ENCODE measurements around the gene AGAP1. TPM values are rescaled to one million over a fixed set of nuclear protein-coding genes. Genes with fewer than 3 reads are reported as not detected.

AGAP1 gene
- total RNA-seq, 1 donor from 2014 or later = 54.7 TPM

DNA sequence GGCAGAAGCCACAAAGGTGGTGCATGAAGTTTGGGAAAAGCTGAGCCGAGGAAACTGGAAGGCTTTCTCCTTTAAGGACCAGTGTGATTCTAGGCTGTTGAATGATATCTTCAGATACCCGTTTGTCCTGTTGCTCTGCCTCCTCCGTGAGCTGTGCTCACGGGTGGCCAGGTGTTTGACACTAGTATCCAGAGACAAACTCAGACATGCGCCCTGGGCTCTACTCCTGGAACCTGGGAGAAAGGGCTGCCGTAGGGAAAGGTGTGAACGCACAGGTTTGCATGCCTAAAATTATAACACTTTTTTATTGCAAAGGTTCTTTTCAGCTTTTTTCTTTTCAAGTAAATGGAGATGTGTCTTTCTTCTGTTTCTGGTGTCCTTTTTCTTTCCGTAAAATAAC, 81.6 kb downstream of the AGAP1 start:
- Mint-ChIP-seq H3K36me3 (ENCODE audit: low read depth) (no peaks in the 10 kb centered on the region), H3K27ac (ENCODE audit: unreplicated experiment) (no peak overlapping the region), H3K27me3 (ENCODE audit: low read depth) (no peaks in the 10 kb centered on the region), H3K4me3 (no peak overlapping the region), H3K9me3 (no peaks in the 10 kb centered on the region), H3K4me1 (peaks cover 58% of the 10 kb centered on the region)
- TF ChIP-seq, protein P1, sequence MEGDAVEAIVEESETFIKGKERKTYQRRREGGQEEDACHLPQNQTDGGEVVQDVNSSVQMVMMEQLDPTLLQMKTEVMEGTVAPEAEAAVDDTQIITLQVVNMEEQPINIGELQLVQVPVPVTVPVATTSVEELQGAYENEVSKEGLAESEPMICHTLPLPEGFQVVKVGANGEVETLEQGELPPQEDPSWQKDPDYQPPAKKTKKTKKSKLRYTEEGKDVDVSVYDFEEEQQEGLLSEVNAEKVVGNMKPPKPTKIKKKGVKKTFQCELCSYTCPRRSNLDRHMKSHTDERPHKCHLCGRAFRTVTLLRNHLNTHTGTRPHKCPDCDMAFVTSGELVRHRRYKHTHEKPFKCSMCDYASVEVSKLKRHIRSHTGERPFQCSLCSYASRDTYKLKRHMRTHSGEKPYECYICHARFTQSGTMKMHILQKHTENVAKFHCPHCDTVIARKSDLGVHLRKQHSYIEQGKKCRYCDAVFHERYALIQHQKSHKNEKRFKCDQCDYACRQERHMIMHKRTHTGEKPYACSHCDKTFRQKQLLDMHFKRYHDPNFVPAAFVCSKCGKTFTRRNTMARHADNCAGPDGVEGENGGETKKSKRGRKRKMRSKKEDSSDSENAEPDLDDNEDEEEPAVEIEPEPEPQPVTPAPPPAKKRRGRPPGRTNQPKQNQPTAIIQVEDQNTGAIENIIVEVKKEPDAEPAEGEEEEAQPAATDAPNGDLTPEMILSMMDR (conservative IDR thresholded peaks at IDR 0.05) = no peak
- DNase-seq (ENCODE audit: low read depth, low spot score) = no peak

GRCh38 chr2:235575904-235576303, 82.1 kb downstream of the AGAP1 start:
- Mint-ChIP-seq H3K4me1 (peaks cover 63% of the 10 kb centered on the region), H3K9me3 (no peaks in the 10 kb centered on the region), H3K27ac (ENCODE audit: unreplicated experiment) (no peak overlapping the region), H3K27me3 (ENCODE audit: low read depth) (no peaks in the 10 kb centered on the region), H3K4me3 (no peak overlapping the region), H3K36me3 (ENCODE audit: low read depth) (no peaks in the 10 kb centered on the region)
- TF ChIP-seq, protein P1 (conservative IDR thresholded peaks at IDR 0.05) = no peak
- DNase-seq (ENCODE audit: low read depth, low spot score) = no peak

DNA sequence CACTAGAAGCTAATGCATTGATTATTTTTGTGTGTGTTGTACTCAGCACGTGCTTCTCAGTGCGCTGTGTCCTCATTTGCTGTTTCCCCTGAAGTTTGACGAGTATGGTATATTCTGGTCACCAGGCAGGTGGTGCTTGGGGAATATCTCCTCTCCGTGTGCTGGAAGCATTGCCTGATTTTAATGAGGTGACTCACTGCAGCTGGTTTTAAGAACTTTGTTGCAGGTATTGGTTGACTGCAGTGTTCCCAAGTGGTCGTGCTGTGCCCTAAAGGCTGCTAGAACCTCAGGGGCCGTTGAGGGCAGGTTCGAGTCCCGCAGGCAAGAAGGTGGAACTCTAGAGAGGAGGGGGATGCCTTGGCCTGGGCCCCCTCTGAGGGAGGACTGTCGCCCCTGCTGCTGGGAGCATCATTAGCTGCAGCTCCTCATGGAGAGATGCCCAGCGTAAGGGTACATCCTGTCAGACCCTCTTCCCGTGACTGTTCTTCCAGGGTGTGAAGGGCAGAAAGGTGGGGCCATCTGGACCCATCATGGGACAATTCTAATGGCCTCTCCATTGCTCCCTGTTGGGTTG, 82.6 kb downstream of the AGAP1 start:
- Mint-ChIP-seq H3K4me3 (no peak overlapping the region), H3K36me3 (ENCODE audit: low read depth) (no peaks in the 10 kb centered on the region), H3K9me3 (no peaks in the 10 kb centered on the region), H3K27ac (ENCODE audit: unreplicated experiment) (no peak overlapping the region), H3K4me1 (peaks cover 63% of the 10 kb centered on the region), H3K27me3 (ENCODE audit: low read depth) (no peaks in the 10 kb centered on the region)
- TF ChIP-seq, protein P1 (conservative IDR thresholded peaks at IDR 0.05) = no peak
- DNase-seq (ENCODE audit: low read depth, low spot score) = no peak

- Mint-ChIP-seq H3K27ac (ENCODE audit: unreplicated experiment) (peak overlapping the region; percentile 65), H3K4me3 (peak overlapping the region; percentile 56)
Measured at GRCh38 chr2:235577404-235578330, 83.8 kb downstream of the AGAP1 start.

GRCh38 chr2:235579128-235579527, 85.3 kb downstream of the AGAP1 start:
- Mint-ChIP-seq H3K4me1 (peaks cover 73% of the 10 kb centered on the region), H3K27ac (ENCODE audit: unreplicated experiment) (no peak overlapping the region), H3K9me3 (no peaks in the 10 kb centered on the region), H3K4me3 (peak overlapping the region; percentile 29), H3K36me3 (ENCODE audit: low read depth) (no peaks in the 10 kb centered on the region), H3K27me3 (ENCODE audit: low read depth) (no peaks in the 10 kb centered on the region)
- TF ChIP-seq, protein P1 (conservative IDR thresholded peaks at IDR 0.05) = no peak
- DNase-seq (ENCODE audit: low read depth, low spot score) = no peak

More at GRCh38 chr2:235577404-235578330, 83.8 kb downstream of the AGAP1 start:
- Mint-ChIP-seq H3K4me1 (peaks cover 74% of the 10 kb centered on the region), H3K9me3 (no peaks in the 10 kb centered on the region), H3K27me3 (ENCODE audit: low read depth) (no peaks in the 10 kb centered on the region), H3K36me3 (ENCODE audit: low read depth) (no peaks in the 10 kb centered on the region)
- TF ChIP-seq, protein P1 (conservative IDR thresholded peaks at IDR 0.05) = no peak
- peak; percentile 47 for DNase-seq (ENCODE audit: low read depth, low spot score)

All from neural crest cell (in vitro differentiated cells).